GM12878 (cell line): ENCODE data around the gene PNLIPRP2. TPM values are rescaled to one million over a fixed set of nuclear protein-coding genes. Genes with fewer than 3 reads are reported as not detected.

ENCODE experiments used
- ATAC-seq: fragments of 200-7000 bp; cut with Tn5 transposase; 3 replicates; pipeline ENCODE4 v1.9.1; 2020; ENCODE audit warnings: mild to moderate bottlenecking, moderate library complexity
- BruUV-seq: library from RNA; stranded (reverse); fragments of 400-500 nt; replicated peaks from 2 replicates; lab custom pipeline; 2021; lab: Mats Ljungman, UMichigan
- CTCF ChIA-PET: fragments of 300-600 bp; sonication (Branson Sonifier 250); formaldehyde crosslinking; extraction: SDS; loops from one replicate; lab custom pipeline; 2021; ENCODE audit warnings: inconsistent platforms; lab: Yijun Ruan, JAX
- POLR2A ChIA-PET: fragments of 350-600 bp; formaldehyde crosslinking; extraction: SDS; loops from one replicate; lab custom pipeline; 2021; ENCODE audit warnings: inconsistent platforms; lab: Charles Lee
- RAD21 ChIA-PET: fragments of 300-600 bp; sonication (Branson Sonifier 250); formaldehyde crosslinking; loops from one replicate; lab custom pipeline; 2023; ENCODE audit warnings: antibody characterized with exemption; ENCODE audit not compliant: unreplicated experiment; lab: Charles Lee
- SMC1A ChIA-PET: fragments of 300-600 bp; sonication (Branson Sonifier 250); formaldehyde crosslinking; loops from one replicate; lab custom pipeline; 2023; ENCODE audit not compliant: unreplicated experiment, uncharacterized antibody; lab: Charles Lee
- DNase-seq: peaks from one replicate; pipeline ENCODE4 v3.0.0-alpha.2; 2011; ENCODE audit warnings: low read depth, low spot score
- FAIRE-seq: peaks from 3 replicates; lab custom pipeline; 2011; peaks lifted over from hg19 to GRCh38; lab: Jason Lieb, UNC
- H2AFZ ChIP-seq: 2 replicates; pipeline ENCODE4 v1.6.0; 2011; ENCODE audit warnings: low read depth, low read length, control low read depth; ENCODE audit not compliant: control insufficient read depth
- H3K27ac ChIP-seq: 2 replicates; pipeline ENCODE4 v1.5.1; 2011; ENCODE audit warnings: control low read depth; ENCODE audit not compliant: control insufficient read depth, insufficient read depth
- H3K27me3 ChIP-seq, 2 experiments: replicated peaks in 1 of 2; 2 replicates each; pipeline versions ENCODE4 v1.6.0 to v1.6.1; 2011; ENCODE audit warnings: low read length in 1 of 2; ENCODE audit not compliant: control insufficient read depth in 2 of 2, insufficient read depth in 2 of 2
- H3K36me3 ChIP-seq, 2 experiments: 2 replicates each; pipeline ENCODE4 v1.5.1; 2011; ENCODE audit warnings: low read length in 1 of 2; ENCODE audit not compliant: control insufficient read depth in 2 of 2, insufficient read depth in 2 of 2
- H3K4me1 ChIP-seq: 2 replicates; pipeline ENCODE4 v1.6.1; 2011; ENCODE audit warnings: mild to moderate bottlenecking, low read length, moderate library complexity, mixed read lengths; ENCODE audit not compliant: control insufficient read depth, insufficient read depth
- H3K4me2 ChIP-seq: 2 replicates; pipeline ENCODE4 v1.6.0; 2011; ENCODE audit warnings: control low read depth; ENCODE audit not compliant: control insufficient read depth, insufficient read depth
- H3K4me3 ChIP-seq: fragments of 200-600 bp; sonication (generic); 2 replicates; pipeline ENCODE4 v1.5.1; 2016
- H3K79me2 ChIP-seq: 2 replicates; pipeline ENCODE4 v1.6.0; 2011; ENCODE audit warnings: low read length; ENCODE audit not compliant: control insufficient read depth, insufficient read depth
- H3K9ac ChIP-seq: 2 replicates; pipeline ENCODE4 v1.8.0; 2011; ENCODE audit warnings: low read length, control low read depth, mixed read lengths; ENCODE audit not compliant: control insufficient read depth, insufficient read depth
- H3K9me3 ChIP-seq: replicated peaks from 3 replicates; pipeline ENCODE4 v1.5.1; 2011; ENCODE audit warnings: mild to moderate bottlenecking, low read length; ENCODE audit not compliant: control insufficient read depth, insufficient read depth
- H4K20me1 ChIP-seq: 2 replicates; pipeline ENCODE4 v1.6.0; 2011; ENCODE audit not compliant: control insufficient read depth, insufficient read depth
- BHLHE40 ChIP-seq, 2 experiments: fragments of 450-650 bp in 1 of 2; IDR thresholded peaks; 2 replicates each; pipeline ENCODE4 v1.6.1; 2011 to 2017; ENCODE audit warnings: low read depth in 2 of 2, borderline replicate concordance in 1 of 2, improper control_type of control experiment in 1 of 2, low read length in 1 of 2, mild to moderate bottlenecking in 1 of 2
- CEBPZ ChIP-seq: fragments of 150-350 bp; IDR thresholded peaks from 2 replicates; pipeline ENCODE4 v1.6.1; 2016; ENCODE audit warnings: low read depth, low read length
- CHD2 ChIP-seq: IDR thresholded peaks from 2 replicates; pipeline ENCODE4 v1.6.1; 2011; ENCODE audit warnings: low read depth, low read length, improper control_type of control experiment, borderline replicate concordance
- CREM ChIP-seq: IDR thresholded peaks from 2 replicates; pipeline ENCODE4 v1.6.1; 2014; ENCODE audit warnings: antibody characterized with exemption, low read depth
- EZH2 ChIP-seq: IDR thresholded peaks from 2 replicates; pipeline ENCODE4 v1.6.1; 2012; ENCODE audit warnings: low read depth, mild to moderate bottlenecking, control low read depth, inconsistent platforms, low read length, borderline replicate concordance; ENCODE audit not compliant: control insufficient read depth
- HDAC6 ChIP-seq: fragments of 200-600 bp; sonication (generic); IDR thresholded peaks from one replicate; pipeline ENCODE4 v1.8.0; 2017; ENCODE audit warnings: antibody characterized with exemption; ENCODE audit not compliant: unreplicated experiment
- RELB ChIP-seq: fragments of 450-650 bp; IDR thresholded peaks from 2 replicates; pipeline ENCODE4 v1.6.1; 2017; ENCODE audit warnings: low read depth, mild to moderate bottlenecking, moderate library complexity
- ZZZ3 ChIP-seq: IDR thresholded peaks from 2 replicates; pipeline ENCODE4 v1.6.1; 2011; ENCODE audit warnings: low read depth; ENCODE audit not compliant: control insufficient read depth, insufficient read length
- WGBS: methylation state at CpG from one replicate; pipeline ENCODE4 v1.1.6; 2016; ENCODE audit warnings: low lambda C conversion rate; ENCODE audit not compliant: insufficient replicate concordance, insufficient coverage; ENCODE audit errors: missing lambda C conversion rate; 5-methylcytosine and 5-hydroxymethylcytosine counted together
- in situ Hi-C: fragments of 300-500 bp; cut with MboI; formaldehyde crosslinking; loops from 9 replicates; pipeline ENCODE4 v1.14.3; 2018; ENCODE audit warnings: mixed read lengths
- intact Hi-C: fragments of 100-400 bp; cut with micrococcal nuclease; formaldehyde crosslinking; loops from one replicate; pipeline ENCODE4 v1.14.2; 2022; ENCODE audit not compliant: unreplicated experiment
- polyA plus RNA-seq, 11 experiments: library from polyadenylated mRNA; depleted of rRNA in 4 of 11; unstranded in 6 of 11; stranded (reverse) in 5 of 11; fragments of >200 nt; fragmentation: Nextera tagmentation in 4 of 11; fragmentation: Illumina TruSeq in 1 of 11; extraction: Ambion mirVana in 4 of 11; extraction: Trizol in 1 of 11; gene quantifications; 1 replicate in 1 of 11; 2 replicates in 10 of 11; pipeline versions ENCODE4 v1.2.1 to v1.2.3, GENCODE V29; 2011 to 2016; ENCODE audit warnings: inconsistent platforms in 2 of 11, missing spikeins in 2 of 11, low read depth in 1 of 11
- total RNA-seq, 4 experiments: library from RNA; depleted of rRNA in 3 of 4; stranded (reverse); fragments of >200 nt in 3 of 4; fragmentation: Illumina TruSeq in 1 of 4; extraction: Trizol in 1 of 4; gene quantifications; 2 replicates each; pipeline versions ENCODE4 v1.2.1 to v1.2.3, GENCODE V29; 2013 to 2021
- TF ChIP-seq, protein P1 (sequence below): fragments of 450-650 bp; IDR thresholded peaks from 2 replicates; pipeline ENCODE4 v1.6.1; 2017; ENCODE audit warnings: mild to moderate bottlenecking, moderate library complexity

PNLIPRP2 gene
- total and polyA plus RNA-seq, 10 of the 15 experiments (the other 5 are each of a cell fraction or from before 2014, with no cell fraction given): 0.33 TPM; not detected in 9

DNA sequence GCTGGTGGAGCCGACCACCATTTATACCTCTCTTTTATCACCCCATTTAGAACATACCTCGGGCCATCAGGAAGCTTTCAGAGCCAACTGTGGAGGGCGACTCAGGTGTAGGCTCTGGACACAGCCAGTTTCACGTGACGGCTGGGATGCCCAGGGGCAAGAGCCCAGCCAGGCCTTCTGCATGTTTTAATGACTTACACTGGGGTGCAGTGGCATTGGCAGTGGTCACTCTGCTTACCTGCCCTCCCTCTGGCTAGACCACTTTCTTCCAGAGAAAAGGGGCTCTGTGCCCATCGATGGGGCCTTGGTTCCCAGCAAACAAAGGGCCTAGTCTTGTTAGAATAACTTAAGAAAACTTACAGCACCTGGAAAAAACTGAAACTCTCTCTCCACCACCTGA is 50.0 kb downstream of the PNLIPRP2 start:
- intact Hi-C loops (no loop called here), in situ Hi-C loops (no loop called here)
- no peaks in the 10 kb centered on the region for H3K4me1 ChIP-seq
- no peak overlapping the region for H3K27ac ChIP-seq
- no peak overlapping the region for H3K4me3 ChIP-seq
- DNase-seq: no peak
- RAD21 ChIA-PET: no interaction called here
- no peak overlapping the region for H2AFZ ChIP-seq
- no peak for FAIRE-seq
- no peak for ATAC-seq
- TF ChIP-seq HDAC6: no peak
- TF ChIP-seq CREM: no peak
- TF ChIP-seq, protein P1, sequence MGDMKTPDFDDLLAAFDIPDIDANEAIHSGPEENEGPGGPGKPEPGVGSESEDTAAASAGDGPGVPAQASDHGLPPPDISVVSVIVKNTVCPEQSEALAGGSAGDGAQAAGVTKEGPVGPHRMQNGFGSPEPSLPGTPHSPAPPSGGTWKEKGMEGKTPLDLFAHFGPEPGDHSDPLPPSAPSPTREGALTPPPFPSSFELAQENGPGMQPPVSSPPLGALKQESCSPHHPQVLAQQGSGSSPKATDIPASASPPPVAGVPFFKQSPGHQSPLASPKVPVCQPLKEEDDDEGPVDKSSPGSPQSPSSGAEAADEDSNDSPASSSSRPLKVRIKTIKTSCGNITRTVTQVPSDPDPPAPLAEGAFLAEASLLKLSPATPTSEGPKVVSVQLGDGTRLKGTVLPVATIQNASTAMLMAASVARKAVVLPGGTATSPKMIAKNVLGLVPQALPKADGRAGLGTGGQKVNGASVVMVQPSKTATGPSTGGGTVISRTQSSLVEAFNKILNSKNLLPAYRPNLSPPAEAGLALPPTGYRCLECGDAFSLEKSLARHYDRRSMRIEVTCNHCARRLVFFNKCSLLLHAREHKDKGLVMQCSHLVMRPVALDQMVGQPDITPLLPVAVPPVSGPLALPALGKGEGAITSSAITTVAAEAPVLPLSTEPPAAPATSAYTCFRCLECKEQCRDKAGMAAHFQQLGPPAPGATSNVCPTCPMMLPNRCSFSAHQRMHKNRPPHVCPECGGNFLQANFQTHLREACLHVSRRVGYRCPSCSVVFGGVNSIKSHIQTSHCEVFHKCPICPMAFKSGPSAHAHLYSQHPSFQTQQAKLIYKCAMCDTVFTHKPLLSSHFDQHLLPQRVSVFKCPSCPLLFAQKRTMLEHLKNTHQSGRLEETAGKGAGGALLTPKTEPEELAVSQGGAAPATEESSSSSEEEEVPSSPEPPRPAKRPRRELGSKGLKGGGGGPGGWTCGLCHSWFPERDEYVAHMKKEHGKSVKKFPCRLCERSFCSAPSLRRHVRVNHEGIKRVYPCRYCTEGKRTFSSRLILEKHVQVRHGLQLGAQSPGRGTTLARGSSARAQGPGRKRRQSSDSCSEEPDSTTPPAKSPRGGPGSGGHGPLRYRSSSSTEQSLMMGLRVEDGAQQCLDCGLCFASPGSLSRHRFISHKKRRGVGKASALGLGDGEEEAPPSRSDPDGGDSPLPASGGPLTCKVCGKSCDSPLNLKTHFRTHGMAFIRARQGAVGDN: no peak
- TF ChIP-seq CHD2: no peak
- TF ChIP-seq RELB: no peak
- no peak for TF ChIP-seq EZH2
- TF ChIP-seq CEBPZ: no peak
- TF ChIP-seq BHLHE40 (IDR thresholded peaks at IDR 0.05; ENCODE audit: borderline replicate concordance in 1 of 2, low read depth in 2 of 2, low read length in 1 of 2): no peak
- no peak for TF ChIP-seq ZZZ3
- 10% methylated on average over 6 of the region's 6 CpGs for WGBS
- no peaks in the 10 kb centered on the region for H4K20me1 ChIP-seq
- SMC1A ChIA-PET: interaction anchor here (1.1 kb wide), 1 partner anchor 12 kb away, joined by 3 read pairs; no protein-coding TSS in a partner anchor
- BruUV-seq: no TSS peak
- H3K36me3 ChIP-seq: no peaks in the 10 kb centered on the region
- no peaks in the 10 kb centered on the region for H3K9me3 ChIP-seq
- CTCF ChIA-PET: no interaction called here
- H3K79me2 ChIP-seq: no peaks in the 10 kb centered on the region
- peaks cover 0 to 3% of the 10 kb centered on the region in 2 experiments; a peak in 2 of 4 replicates for H3K27me3 ChIP-seq
- no peak overlapping the region for H3K4me2 ChIP-seq
- no peak overlapping the region for H3K9ac ChIP-seq
- POLR2A ChIA-PET: no interaction called here
